Left ventricle myocardium inferior (tissue), 1 donor: ENCODE results near the gene TSPAN9. TPM values are rescaled to one million over a fixed set of nuclear protein-coding genes. Genes with fewer than 3 reads are reported as not detected.

Source experiments
- DNase-seq: peaks from one replicate; pipeline ENCODE4 v3.0.0-alpha.2; 2020
- H3K27ac ChIP-seq: fragments of 200-600 bp; replicated peaks from 2 replicates; pipeline ENCODE4 v1.8.0; 2021
- H3K27me3 ChIP-seq: fragments of 200-600 bp; 2 replicates; pipeline ENCODE4 v1.8.0; 2021; ENCODE audit warnings: low read depth
- H3K36me3 ChIP-seq: fragments of 200-600 bp; 2 replicates; pipeline ENCODE4 v1.8.0; 2021
- H3K4me1 ChIP-seq: fragments of 200-600 bp; 2 replicates; pipeline ENCODE4 v1.8.0; 2021
- H3K4me3 ChIP-seq: fragments of 200-600 bp; 2 replicates; pipeline ENCODE4 v1.8.0; 2021; ENCODE audit warnings: mild to moderate bottlenecking, moderate library complexity
- H3K9me3 ChIP-seq: fragments of 200-600 bp; replicated peaks from 2 replicates; pipeline ENCODE4 v1.8.0; 2021
- CTCF ChIP-seq: fragments of 200-600 bp; IDR thresholded peaks from 2 replicates; pipeline ENCODE4 v1.8.0; 2021; ENCODE audit warnings: antibody characterized with exemption, mild to moderate bottlenecking, borderline replicate concordance
- intact Hi-C: fragments of 100-400 bp; cut with micrococcal nuclease; formaldehyde crosslinking; loops from one replicate; pipeline ENCODE4 v1.11.0; 2022
- total RNA-seq: library from RNA; stranded (reverse); fragmentation: NEBNext Ultra II Directional; extraction: Animal tissue kit (Norgen Biotek cat#: 25700); gene quantifications from one replicate; pipeline ENCODE4 v1.2.1, GENCODE V29; 2021
- donor health status: DM: no; HTN: yes; CAD: no; lungs with severe emphysema.

TSPAN9 gene
- total RNA-seq, 1 donor from 2014 or later: 305 TPM

GRCh38 chr12:3105690-3106479 is 28.7 kb downstream of the TSPAN9 start:
- Histone ChIP-seq H3K27me3 (no peaks in the 10 kb centered on the region), H3K36me3 (no peaks in the 10 kb centered on the region), H3K9me3 (no peaks in the 10 kb centered on the region), H3K4me1 (peaks cover 87% of the 10 kb centered on the region), H3K4me3 (no peak overlapping the region), H3K27ac (peak overlapping the region; percentile 63)
- no peak for DNase-seq
- intact Hi-C loops: no loop called here
- no peak for TF ChIP-seq CTCF

GRCh38 chr12:3106579-3106978 is 29.4 kb downstream of the TSPAN9 start:
- intact Hi-C loops: no loop called here
- TF ChIP-seq CTCF: no peak
- Histone ChIP-seq H3K4me1 (peaks cover 82% of the 10 kb centered on the region), H3K36me3 (no peaks in the 10 kb centered on the region), H3K9me3 (no peaks in the 10 kb centered on the region), H3K27me3 (no peaks in the 10 kb centered on the region), H3K4me3 (no peak overlapping the region), H3K27ac (peak overlapping the region; percentile 63)
- no peak for DNase-seq

DNA sequence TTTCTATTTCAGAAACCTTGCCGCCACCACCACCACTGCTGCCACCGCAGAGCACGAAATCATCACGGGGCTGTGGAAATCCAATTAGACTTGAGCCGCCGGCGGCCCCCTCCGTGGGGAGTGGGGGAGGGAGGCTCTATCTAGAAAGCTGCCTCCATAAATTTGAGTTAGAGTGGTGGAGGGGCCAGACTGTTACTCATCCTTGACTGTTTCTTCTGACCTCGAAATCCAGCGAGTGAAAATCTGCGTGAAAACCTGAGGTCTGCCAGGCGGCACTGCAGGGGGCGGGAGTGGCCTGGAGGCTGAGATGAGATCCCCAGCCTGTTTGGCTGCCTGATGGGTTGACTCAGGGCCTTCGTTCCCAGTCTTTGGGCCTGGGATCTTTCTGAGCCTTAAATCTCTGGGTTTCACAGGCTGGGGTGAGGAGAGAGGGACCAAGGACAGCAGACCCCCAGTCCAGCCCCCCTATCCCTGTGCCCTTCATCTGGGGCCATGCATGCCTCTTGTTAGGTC is 29.9 kb downstream of the TSPAN9 start:
- intact Hi-C loops: no loop called here
- DNase-seq: no peak
- Histone ChIP-seq H3K4me1 (peaks cover 77% of the 10 kb centered on the region), H3K27me3 (no peaks in the 10 kb centered on the region), H3K4me3 (no peak overlapping the region), H3K9me3 (no peaks in the 10 kb centered on the region), H3K27ac (peak overlapping the region; percentile 63), H3K36me3 (no peaks in the 10 kb centered on the region)
- TF ChIP-seq CTCF: no peak

DNA sequence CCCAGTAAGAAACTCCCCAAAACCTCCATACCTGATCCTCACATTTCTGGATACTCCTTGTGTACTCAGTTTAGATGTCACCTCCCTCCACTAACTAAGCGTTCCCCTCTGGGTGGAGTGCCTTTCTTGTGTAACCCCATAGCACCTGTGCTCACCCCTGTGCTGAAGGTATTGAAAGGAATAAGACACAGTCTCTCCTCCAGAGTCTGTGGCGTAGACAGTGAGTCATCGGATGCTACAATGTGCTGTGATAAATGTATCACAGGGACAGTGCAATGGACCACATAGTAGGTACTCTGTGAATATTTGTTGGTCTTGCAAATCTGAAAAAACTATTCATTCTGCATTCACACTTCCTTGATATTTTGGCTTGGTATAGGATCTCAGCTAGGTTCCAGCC is 30.8 kb downstream of the TSPAN9 start:
- no peak for TF ChIP-seq CTCF
- Histone ChIP-seq H3K27me3 (no peaks in the 10 kb centered on the region), H3K36me3 (no peaks in the 10 kb centered on the region), H3K9me3 (no peaks in the 10 kb centered on the region), H3K4me3 (no peak overlapping the region), H3K4me1 (peaks cover 68% of the 10 kb centered on the region), H3K27ac (peak overlapping the region; percentile 63)
- DNase-seq: no peak
- intact Hi-C loops: no loop called here

DNA sequence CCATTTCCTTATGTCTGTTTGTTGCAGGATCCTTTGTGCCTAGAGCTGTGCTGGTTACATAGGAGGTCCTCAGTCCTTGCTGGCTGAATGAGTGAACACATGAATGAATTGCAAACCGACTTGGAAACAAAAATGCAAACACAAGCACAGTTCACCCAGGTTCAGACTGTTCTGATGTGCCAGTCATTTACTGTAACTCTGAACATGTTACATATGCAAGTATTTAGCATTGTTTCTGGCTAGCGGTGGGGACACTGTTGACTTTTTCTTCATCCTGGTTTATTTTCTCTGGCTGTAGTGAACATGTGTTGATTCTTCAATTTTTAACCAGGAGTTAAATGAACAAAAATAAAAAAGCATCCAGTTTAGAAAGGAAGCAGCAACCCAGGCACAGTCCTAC is 33.4 kb downstream of the TSPAN9 start:
- H3K27ac ChIP-seq: peak overlapping the region; percentile 27
- DNase-seq: no peak
- H3K4me1 ChIP-seq: peaks cover 45% of the 10 kb centered on the region
- no peaks in the 10 kb centered on the region for H3K27me3 ChIP-seq
- peaks cover 4% of the 10 kb centered on the region for H3K36me3 ChIP-seq
- H3K4me3 ChIP-seq: no peak overlapping the region
- intact Hi-C loops: no loop called here
- no peak for TF ChIP-seq CTCF
- H3K9me3 ChIP-seq: no peaks in the 10 kb centered on the region
